Keratinocyte (primary cell): ENCODE data around the gene PRKN. TPM values are rescaled to one million over a fixed set of nuclear protein-coding genes. Genes with fewer than 3 reads are reported as not detected.

Experiments
- DNase-seq: peaks from one replicate; pipeline ENCODE4 v3.0.0-alpha.2; 2011; ENCODE audit warnings: low read depth, missing footprints, low spot score
- FAIRE-seq: peaks from 2 replicates; lab custom pipeline; 2011; peaks lifted over from hg19 to GRCh38; lab: Jason Lieb, UNC
- H2AFZ ChIP-seq: 2 replicates; pipeline ENCODE4 v1.6.0; 2012; ENCODE audit warnings: low read length, control low read depth, inconsistent platforms; ENCODE audit not compliant: control insufficient read depth
- H3K27ac ChIP-seq: 2 replicates; pipeline ENCODE4 v1.5.1; 2011; ENCODE audit warnings: low read length; ENCODE audit not compliant: control insufficient read depth, insufficient read depth
- H3K27me3 ChIP-seq: 3 replicates; pipeline ENCODE4 v1.6.0; 2011; ENCODE audit warnings: low read length; ENCODE audit not compliant: control insufficient read depth, insufficient read depth; ENCODE audit errors: extremely low read depth
- H3K36me3 ChIP-seq, 2 experiments: 2 replicates in 1 of 2; 3 replicates in 1 of 2; pipeline ENCODE4 v1.5.1; 2011; ENCODE audit warnings: low read length in 2 of 2, mild to moderate bottlenecking in 1 of 2; ENCODE audit not compliant: control insufficient read depth in 2 of 2, insufficient read depth in 2 of 2; ENCODE audit errors: extremely low read depth in 1 of 2
- H3K4me1 ChIP-seq: 3 replicates; pipeline ENCODE4 v1.5.1; 2011; ENCODE audit warnings: low read length; ENCODE audit not compliant: control insufficient read depth, insufficient read depth; ENCODE audit errors: extremely low read depth
- H3K4me2 ChIP-seq: 3 replicates; pipeline ENCODE4 v1.6.0; 2011; ENCODE audit warnings: low read depth, low read length; ENCODE audit not compliant: control insufficient read depth, insufficient read depth; ENCODE audit errors: extremely low read depth
- H3K4me3 ChIP-seq, 3 experiments: fragments of 200-600 bp in 1 of 3; sonication (generic) in 1 of 3; 2 replicates in 2 of 3; 3 replicates in 1 of 3; pipeline ENCODE4 v1.5.1; 2011 to 2016; ENCODE audit warnings: low read length in 3 of 3, mild to moderate bottlenecking in 3 of 3, control low read depth in 2 of 3, inconsistent platforms in 1 of 3, low read depth in 1 of 3, mixed read lengths in 1 of 3, mixed run types in 1 of 3, moderate library complexity in 1 of 3; ENCODE audit not compliant: control insufficient read depth in 2 of 3, insufficient read depth in 2 of 3; ENCODE audit errors: extremely low read depth in 1 of 3
- H3K79me2 ChIP-seq: 2 replicates; pipeline ENCODE4 v1.6.0; 2012; ENCODE audit warnings: low read length; ENCODE audit not compliant: control insufficient read depth, insufficient read depth
- H3K9ac ChIP-seq: 3 replicates; pipeline ENCODE4 v1.6.0; 2011; ENCODE audit warnings: low read length; ENCODE audit not compliant: control insufficient read depth, insufficient read depth; ENCODE audit errors: extremely low read depth
- H3K9me1 ChIP-seq: 3 replicates; pipeline ENCODE4 v1.6.0; 2011; ENCODE audit warnings: low read length; ENCODE audit not compliant: control insufficient read depth, insufficient read depth; ENCODE audit errors: extremely low read depth
- H3K9me3 ChIP-seq: 2 replicates; pipeline ENCODE4 v1.5.1; 2012; ENCODE audit warnings: low read depth, low read length; ENCODE audit not compliant: control insufficient read depth
- H4K20me1 ChIP-seq: 3 replicates; pipeline ENCODE4 v1.6.0; 2011; ENCODE audit warnings: low read length; ENCODE audit not compliant: control insufficient read depth, insufficient read depth; ENCODE audit errors: extremely low read depth
- EZH2 ChIP-seq: IDR thresholded peaks from one replicate; pipeline ENCODE4 v1.6.1; 2012; ENCODE audit warnings: inconsistent platforms, mild to moderate bottlenecking, low read length, moderate library complexity
- dilution Hi-C: fragments of 300-500 bp; cut with MboI; formaldehyde crosslinking; loops from one replicate; pipeline ENCODE4 v1.7.0; 2020; ENCODE audit warnings: low sequenced_read_pairs; ENCODE audit not compliant: extremely low pct_ligation_motif_present
- polyA plus RNA-seq, 5 experiments: library from polyadenylated mRNA; depleted of rRNA in 3 of 5; stranded (reverse) in 3 of 5; stranded (forward) in 1 of 5; unstranded in 1 of 5; fragments of >200 nt; gene quantifications; 1 replicate in 1 of 5; 2 replicates in 3 of 5; 3 replicates in 1 of 5; pipeline versions ENCODE4 v1.2.1 to v1.2.3, GENCODE V29; 2011 to 2012; ENCODE audit warnings: missing spikeins in 2 of 5, low read depth in 1 of 5, low replicate concordance in 1 of 5
- TF ChIP-seq, protein P1 (sequence below), 3 experiments: IDR thresholded peaks in 1 of 3; conservative IDR thresholded peaks in 1 of 3; optimal IDR thresholded peaks in 1 of 3; 2 replicates in 2 of 3; 3 replicates in 1 of 3; pipeline versions ENCODE3 to v1.5.1; 2011; ENCODE audit warnings: low read length in 3 of 3, mild to moderate bottlenecking in 3 of 3, moderate library complexity in 2 of 3, control low read depth in 1 of 3, inconsistent platforms in 1 of 3; ENCODE audit not compliant: insufficient read depth in 2 of 3; ENCODE audit errors: extremely low read depth in 1 of 3

The PRKN gene
- polyA plus RNA-seq, 1 donor (not counting 4 experiments of a cell fraction or from before 2014, with no cell fraction given), result 0.67 TPM

DNA sequence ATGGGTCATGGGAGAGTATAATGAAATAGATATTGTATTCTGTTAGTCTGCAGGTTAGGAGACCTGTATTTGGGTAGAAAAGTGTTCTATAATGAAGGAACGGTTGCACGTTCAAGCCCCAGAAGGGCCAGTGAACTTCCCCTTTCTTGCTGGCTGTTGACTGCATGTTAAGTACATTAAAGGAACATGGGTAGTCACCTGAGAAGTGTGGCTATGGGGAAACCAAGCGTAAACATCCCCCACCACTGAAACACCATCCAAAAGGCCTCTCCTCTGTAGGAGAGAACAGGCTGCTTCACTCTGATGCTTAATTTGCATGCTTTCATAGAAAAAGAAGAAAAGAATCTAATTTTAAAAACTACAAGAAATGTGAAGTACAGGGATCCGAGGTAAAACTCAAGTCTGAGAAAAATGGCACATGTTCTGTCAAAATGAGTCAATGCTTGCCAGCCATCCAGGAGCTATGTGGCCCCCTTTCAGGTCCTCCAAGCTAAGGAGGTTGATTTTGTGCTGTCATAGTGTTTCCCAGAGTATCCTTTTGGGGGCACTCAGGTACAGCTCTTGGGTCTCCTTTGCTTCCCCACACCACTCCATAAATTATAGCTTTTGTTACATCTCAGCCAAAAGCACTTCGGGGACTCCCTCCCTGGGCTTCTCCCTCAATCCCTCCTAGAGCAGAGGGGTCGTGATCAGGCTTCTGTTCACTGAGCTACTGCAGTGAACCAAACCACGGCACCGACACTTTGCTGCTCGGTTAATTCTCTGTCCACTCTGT, 1170.0 kb downstream of the PRKN start:
- FAIRE-seq (no peak), DNase-seq (no peak)
- Histone ChIP-seq H3K27me3 (no peaks in the 10 kb centered on the region), H3K79me2 (no peaks in the 10 kb centered on the region), H3K4me1 (no peaks in the 10 kb centered on the region), H2AFZ (no peak overlapping the region), H3K9me1 (no peaks in the 10 kb centered on the region), H3K9me3 (no peaks in the 10 kb centered on the region), H4K20me1 (no peaks in the 10 kb centered on the region), H3K36me3 (no peaks in the 10 kb centered on the region), H3K27ac (no peak overlapping the region), H3K4me2 (no peak overlapping the region), H3K9ac (no peak overlapping the region), H3K4me3 (no peak overlapping the region)
- dilution Hi-C loops, result no loop called here
- no peak for TF ChIP-seq EZH2
- TF ChIP-seq, protein P1, sequence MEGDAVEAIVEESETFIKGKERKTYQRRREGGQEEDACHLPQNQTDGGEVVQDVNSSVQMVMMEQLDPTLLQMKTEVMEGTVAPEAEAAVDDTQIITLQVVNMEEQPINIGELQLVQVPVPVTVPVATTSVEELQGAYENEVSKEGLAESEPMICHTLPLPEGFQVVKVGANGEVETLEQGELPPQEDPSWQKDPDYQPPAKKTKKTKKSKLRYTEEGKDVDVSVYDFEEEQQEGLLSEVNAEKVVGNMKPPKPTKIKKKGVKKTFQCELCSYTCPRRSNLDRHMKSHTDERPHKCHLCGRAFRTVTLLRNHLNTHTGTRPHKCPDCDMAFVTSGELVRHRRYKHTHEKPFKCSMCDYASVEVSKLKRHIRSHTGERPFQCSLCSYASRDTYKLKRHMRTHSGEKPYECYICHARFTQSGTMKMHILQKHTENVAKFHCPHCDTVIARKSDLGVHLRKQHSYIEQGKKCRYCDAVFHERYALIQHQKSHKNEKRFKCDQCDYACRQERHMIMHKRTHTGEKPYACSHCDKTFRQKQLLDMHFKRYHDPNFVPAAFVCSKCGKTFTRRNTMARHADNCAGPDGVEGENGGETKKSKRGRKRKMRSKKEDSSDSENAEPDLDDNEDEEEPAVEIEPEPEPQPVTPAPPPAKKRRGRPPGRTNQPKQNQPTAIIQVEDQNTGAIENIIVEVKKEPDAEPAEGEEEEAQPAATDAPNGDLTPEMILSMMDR (optimal IDR thresholded peaks at IDR 0.05 in 1 of 3, IDR thresholded peaks at IDR 0.05 in 1 of 3, conservative IDR thresholded peaks at IDR 0.05 in 1 of 3; ENCODE audit: extremely low read depth in 1 of 3, insufficient read depth in 2 of 3, low read length in 3 of 3), result peak in 2 of 3 experiments; percentile 14 to 15

DNA sequence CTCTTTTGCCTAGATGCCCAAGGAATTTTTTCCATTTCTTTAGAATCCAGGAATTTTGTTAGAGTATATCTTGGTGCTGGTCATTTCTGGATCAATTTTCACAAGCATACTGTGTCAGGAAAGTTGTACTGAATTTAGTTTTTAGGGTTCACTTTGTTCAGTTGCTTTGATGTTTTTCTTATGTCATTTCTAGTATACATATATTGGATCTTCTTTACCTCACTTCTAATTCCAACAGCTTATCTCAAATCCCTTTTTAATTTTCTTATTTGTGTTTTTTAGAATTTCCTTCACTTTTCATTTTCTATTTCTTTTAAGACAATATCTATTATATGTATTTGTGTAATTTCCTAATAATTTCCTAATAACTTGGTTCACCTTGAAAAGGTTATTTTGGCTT, 1172.7 kb downstream of the PRKN start:
- DNase-seq (no peak), FAIRE-seq (no peak)
- Histone ChIP-seq H2AFZ (no peak overlapping the region), H3K36me3 (no peaks in the 10 kb centered on the region), H3K4me2 (no peak overlapping the region), H3K9me1 (no peaks in the 10 kb centered on the region), H3K4me1 (no peaks in the 10 kb centered on the region), H3K27ac (no peak overlapping the region), H3K27me3 (no peaks in the 10 kb centered on the region), H3K79me2 (no peaks in the 10 kb centered on the region), H3K9ac (no peak overlapping the region), H3K4me3 (no peak overlapping the region), H4K20me1 (no peaks in the 10 kb centered on the region), H3K9me3 (no peaks in the 10 kb centered on the region)
- dilution Hi-C loops, result no loop called here
- TF ChIP-seq, protein P1 (optimal IDR thresholded peaks at IDR 0.05 in 1 of 3, IDR thresholded peaks at IDR 0.05 in 1 of 3, conservative IDR thresholded peaks at IDR 0.05 in 1 of 3; ENCODE audit: extremely low read depth in 1 of 3, insufficient read depth in 2 of 3, low read length in 3 of 3), result no peak
- no peak for TF ChIP-seq EZH2
